Dermis lymphatic vessel endothelial cell (primary cell): ENCODE results near the gene C1GALT1C1L. TPM values are rescaled to one million over a fixed set of nuclear protein-coding genes. Genes with fewer than 3 reads are reported as not detected.

Experiments
- total RNA-seq: library from RNA; depleted of rRNA; stranded (reverse); fragments of >200 nt; gene quantifications from 2 replicates; pipeline ENCODE4 v1.2.1, GENCODE V29; 2014

C1GALT1C1L gene
- 0.09 TPM in 1 of 2 replicates, not detected in the other for total RNA-seq

DNA sequence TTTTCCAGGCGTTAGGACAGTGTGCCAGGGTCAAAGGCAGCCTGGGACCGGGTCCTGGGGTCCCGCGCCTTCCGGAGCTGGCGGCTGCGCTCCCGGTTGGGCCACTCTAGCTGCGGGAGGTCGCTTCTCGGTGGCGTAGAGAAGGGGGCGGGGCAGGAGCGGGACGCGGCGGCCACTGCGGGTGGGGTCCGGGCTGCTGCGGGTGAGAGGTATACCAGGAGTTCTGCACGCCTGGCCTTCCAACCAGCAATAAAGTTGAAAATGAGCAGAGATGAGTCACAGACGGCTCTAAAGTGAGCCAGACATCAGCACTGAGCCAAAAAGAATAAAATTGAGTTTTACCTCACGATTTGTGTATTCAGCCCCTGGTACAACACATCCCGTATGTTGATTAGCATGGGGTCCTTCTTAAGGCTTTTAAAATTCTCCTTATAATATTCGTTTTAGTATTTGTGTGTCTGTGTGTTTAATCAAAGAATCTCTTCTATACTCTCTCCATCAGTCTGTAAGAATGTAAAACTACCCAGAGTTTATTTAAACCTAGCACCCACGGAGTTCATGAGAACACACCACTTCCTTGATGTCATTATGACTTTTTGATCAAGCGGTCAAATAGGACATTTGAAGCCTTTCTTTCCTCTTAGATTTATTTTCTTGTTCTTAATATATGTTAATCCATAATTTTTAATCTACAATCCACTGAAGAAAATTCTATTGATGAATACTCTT lies at the start of gene C1GALT1C1L:
TSS of gene C1GALT1C1L (minus strand) at position 108 of the 729 bp plus-strand sequence. CDS start at position 1, 107 bp downstream.

GRCh38 chr2:43637030-43637803 lies 39.0 kb downstream of the C1GALT1C1L start, which contains the start of gene PLEKHH2:
Gene PLEKHH2, plus strand, starts transcription at chr2:43637260. Its CDS starts 7,414 bp downstream, at chr2:43644674.

Other genes with a start within 250 kb of the C1GALT1C1L start
- gene THADA, start 80.4 kb downstream of the C1GALT1C1L start, total RNA-seq, result 16.9 and 24.7 TPM in 2 replicates
- gene PLEKHH2, start 39.2 kb downstream of the C1GALT1C1L start, total RNA-seq, result under 0.01 and 0.09 TPM in 2 replicates
- gene DYNC2LI1, start 97.6 kb upstream of the C1GALT1C1L start, total RNA-seq, result 9.0 and 14.4 TPM in 2 replicates
- not detected in 2 replicates for gene ABCG5, start 162.4 kb upstream of the C1GALT1C1L start, total RNA-seq
- not detected in 2 replicates for gene ABCG8, start 162.5 kb upstream of the C1GALT1C1L start, total RNA-seq